Brain microvascular endothelial cell (primary cell): ENCODE data around the gene BCAS4.

Source experiments
- DNase-seq: peaks from one replicate; pipeline ENCODE4 v3.0.0-alpha.2; 2020
- H3K27ac ChIP-seq: fragments of 250-450 bp; sonication (Bioruptor Pico); 2 replicates; pipeline ENCODE4 v1.5.1; 2020; ENCODE audit warnings: mild to moderate bottlenecking, moderate library complexity
- H3K27me3 ChIP-seq: fragments of 250-450 bp; sonication (Bioruptor Pico); replicated peaks from 2 replicates; pipeline ENCODE4 v1.5.1; 2020; ENCODE audit warnings: mild to moderate bottlenecking
- H3K36me3 ChIP-seq: fragments of 250-450 bp; sonication (Bioruptor Pico); replicated peaks from 2 replicates; pipeline ENCODE4 v1.5.1; 2020; ENCODE audit warnings: mild to moderate bottlenecking
- H3K4me3 ChIP-seq: 2 replicates; pipeline ENCODE4 v1.5.1; 2011; ENCODE audit warnings: low read depth, mild to moderate bottlenecking, control low read depth, low read length, moderate library complexity
- CTCF ChIP-seq: IDR thresholded peaks from 2 replicates; pipeline ENCODE4 v1.5.1; 2011; ENCODE audit warnings: low read depth, mild to moderate bottlenecking, moderate library complexity, low read length, control low read depth, inconsistent platforms; ENCODE audit errors: missing control alignments
- in situ Hi-C: cut with HindIII; loops from 2 replicates; pipeline ENCODE4 v1.10.0; 2017; ENCODE audit warnings: low sequenced_read_pairs, low pct_ligation_motif_present

BCAS4 gene

GRCh38 chr20:50895111-50895830 lies 100.4 kb downstream of the BCAS4 start:
- Histone ChIP-seq H3K4me3 (no peak overlapping the region), H3K36me3 (peaks cover 67% of the 10 kb centered on the region), H3K27ac (no peak overlapping the region), H3K27me3 (no peaks in the 10 kb centered on the region)
- TF ChIP-seq CTCF: no peak
- in situ Hi-C loops: no loop called here
- DNase-seq: no peak

GRCh38 chr20:50898475-50898874 lies 103.6 kb downstream of the BCAS4 start:
- Histone ChIP-seq H3K36me3 (peaks cover 54% of the 10 kb centered on the region), H3K27me3 (no peaks in the 10 kb centered on the region), H3K27ac (no peak overlapping the region), H3K4me3 (no peak overlapping the region)
- no peak for TF ChIP-seq CTCF
- no peak for DNase-seq
- in situ Hi-C loops: no loop called here

- in situ Hi-C loops: loop anchor here (25.0 kb wide), 1 partner anchor 88 kb away; no protein-coding TSS in a partner anchor
- Histone ChIP-seq H3K27ac (no peak overlapping the region), H3K27me3 (no peaks in the 10 kb centered on the region), H3K4me3 (no peak overlapping the region), H3K36me3 (peaks cover 40% of the 10 kb centered on the region)
- DNase-seq: no peak
- no peak for TF ChIP-seq CTCF
Measured at GRCh38 chr20:50900261-50900660, 105.4 kb downstream of the BCAS4 start.

GRCh38 chr20:50901301-50901700 lies 106.4 kb downstream of the BCAS4 start:
- TF ChIP-seq CTCF: no peak
- in situ Hi-C loops: loop anchor here (25.0 kb wide), 1 partner anchor 89 kb away; no protein-coding TSS in a partner anchor

GRCh38 chr20:50903353-50904051 lies 108.6 kb downstream of the BCAS4 start:
- peaks cover 24% of the 10 kb centered on the region for H3K36me3 ChIP-seq
- no peak overlapping the region for H3K4me3 ChIP-seq
- no peak for DNase-seq
- in situ Hi-C loops: loop anchor here (25.0 kb wide), 1 partner anchor 91 kb away; no protein-coding TSS in a partner anchor
- H3K27me3 ChIP-seq: no peaks in the 10 kb centered on the region
- TF ChIP-seq CTCF: no peak
- no peak overlapping the region for H3K27ac ChIP-seq

More at GRCh38 chr20:50901301-50901700, 106.4 kb downstream of the BCAS4 start:
- H3K27me3 ChIP-seq: no peaks in the 10 kb centered on the region
- DNase-seq: no peak
- no peak overlapping the region for H3K27ac ChIP-seq
- H3K4me3 ChIP-seq: no peak overlapping the region
- H3K36me3 ChIP-seq: peaks cover 40% of the 10 kb centered on the region
